Tibial artery (tissue), 4 donors: Measurements from ENCODE around the gene PIMREG.
"Not testable (repeated sequence)": the region's sequence is repeated elsewhere in the genome, so short reads cannot be mapped to it uniquely, and the experiment has no call there.

Experiments
- DNase-seq, 2 donors: peaks; one replicate each; pipeline ENCODE4 v3.0.0-alpha.2; 2019
- H3K27ac ChIP-seq, 2 donors: fragments of 200-600 bp; sonication (generic) in 1 of 2; 1 replicate in 1 of 2; 2 replicates in 1 of 2; pipeline ENCODE4 v1.5.1; 2018 to 2019; ENCODE audit warnings: mild to moderate bottlenecking in 1 of 2
- H3K27me3 ChIP-seq, 2 donors: fragments of 200-600 bp; sonication (generic) in 1 of 2; one replicate each; pipeline versions ENCODE4 v1.5.1 to v1.6.0; 2016 to 2019
- H3K36me3 ChIP-seq, 3 donors: fragments of 200-600 bp; sonication (generic) in 2 of 3; one replicate each; pipeline ENCODE4 v1.5.1; 2016 to 2019; ENCODE audit warnings: mild to moderate bottlenecking in 2 of 3
- H3K4me1 ChIP-seq, 4 donors: fragments of 200-600 bp; sonication (generic) in 2 of 4; 1 replicate in 3 of 4; 2 replicates in 1 of 4; pipeline ENCODE4 v1.5.1; 2016 to 2019
- H3K4me3 ChIP-seq, 2 donors: fragments of 200-600 bp; sonication (generic) in 1 of 2; 1 replicate in 1 of 2; 2 replicates in 1 of 2; pipeline ENCODE4 v1.5.1; 2018 to 2019; ENCODE audit warnings: mild to moderate bottlenecking in 2 of 2
- H3K9me3 ChIP-seq, 3 donors: fragments of 200-600 bp; sonication (generic) in 1 of 3; one replicate each; pipeline ENCODE4 v1.5.1; 2016 to 2019
- CTCF ChIP-seq, 2 experiments: fragments of 200-600 bp in 1 of 2; fragments of 450-650 bp in 1 of 2; IDR thresholded peaks; one replicate each; pipeline ENCODE4 v1.5.1; 2017 to 2019; ENCODE audit warnings: antibody characterized with exemption in 2 of 2, mild to moderate bottlenecking in 1 of 2, moderate library complexity in 1 of 2
- intact Hi-C: fragments of 100-400 bp; cut with DNase I; formaldehyde crosslinking; loops from one replicate; pipeline ENCODE4 v1.15.0; 2023; ENCODE audit warnings: low total_unique reads

PIMREG gene

DNA sequence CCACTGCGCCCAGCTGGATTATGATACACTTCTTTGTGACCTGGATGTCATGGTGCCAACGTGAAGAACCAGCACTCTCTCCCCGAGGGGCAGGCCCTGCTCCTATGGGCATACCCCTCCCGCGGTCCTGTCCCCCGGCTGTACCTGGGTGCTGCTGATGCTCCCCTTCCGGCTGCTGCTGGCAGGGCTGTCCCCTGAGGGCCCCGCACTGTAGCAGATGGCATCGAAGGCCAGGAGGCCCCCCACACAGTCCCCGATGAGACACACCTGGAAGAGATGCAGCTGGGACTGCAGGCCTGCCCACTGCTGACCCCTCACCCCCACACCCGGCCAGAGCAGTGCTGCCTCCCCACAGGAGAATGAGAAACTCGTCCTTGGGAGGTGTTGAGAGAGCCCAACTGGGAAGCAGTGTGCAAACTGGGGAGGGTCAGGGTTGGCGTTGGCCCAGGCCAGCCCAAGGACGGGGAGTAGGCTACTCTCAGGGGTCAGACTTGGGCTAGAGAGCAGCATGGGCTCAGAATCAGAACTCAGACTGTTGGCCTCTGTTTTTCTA is 33.7 kb downstream of the PIMREG start:
- intact Hi-C loops, result no loop called here
- no peak for TF ChIP-seq CTCF (IDR thresholded peaks at IDR 0.05)

DNA sequence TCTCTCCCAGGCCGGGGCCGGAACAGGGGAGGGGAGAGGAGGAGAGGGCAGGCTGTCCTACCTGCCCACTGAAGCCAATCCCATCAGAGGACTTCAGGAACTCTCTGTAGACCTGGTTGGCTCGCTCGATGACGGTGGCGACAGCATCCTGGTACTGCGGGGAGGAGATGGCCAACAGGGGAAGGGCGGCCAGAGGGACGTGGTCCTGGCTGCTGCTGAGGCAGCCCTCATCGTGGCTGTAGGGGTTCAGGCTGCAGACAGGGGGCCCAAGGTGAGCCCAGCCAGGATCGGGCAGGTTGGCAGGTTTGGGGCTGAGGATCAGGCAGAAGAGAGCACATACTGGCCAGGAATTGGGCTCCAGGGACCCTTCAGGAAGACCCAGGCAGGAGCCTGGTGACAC is 34.2 kb downstream of the PIMREG start:
- H3K9me3 ChIP-seq, result no peaks in the 10 kb centered on the region
- intact Hi-C loops, result no loop called here
- no peak overlapping the region for H3K4me3 ChIP-seq
- no peak for DNase-seq
- TF ChIP-seq CTCF (IDR thresholded peaks at IDR 0.05), result no peak
- H3K27me3 ChIP-seq, result no peaks in the 10 kb centered on the region
- H3K27ac ChIP-seq, result no peak overlapping the region
- H3K4me1 ChIP-seq, result no peaks in the 10 kb centered on the region
- H3K36me3 ChIP-seq, result no peaks in the 10 kb centered on the region

More for the DNA sequence above, 33.7 kb downstream of the PIMREG start:
- H3K4me1 ChIP-seq, result no peaks in the 10 kb centered on the region
- H3K27me3 ChIP-seq, result no peaks in the 10 kb centered on the region
- H3K9me3 ChIP-seq, result no peaks in the 10 kb centered on the region
- H3K4me3 ChIP-seq, result no peak overlapping the region
- DNase-seq, result no peak
- no peak overlapping the region for H3K27ac ChIP-seq
- no peaks in the 10 kb centered on the region for H3K36me3 ChIP-seq

GRCh38 chr17:6479622-6480302 is 35.5 kb downstream of the PIMREG start:
- Histone ChIP-seq H3K9me3 (no peaks in the 10 kb centered on the region), H3K36me3 (no peaks in the 10 kb centered on the region), H3K27me3 (no peaks in the 10 kb centered on the region), H3K27ac (no peak overlapping the region), H3K4me3 (no peak overlapping the region), H3K4me1 (no peaks in the 10 kb centered on the region)
- no peak for TF ChIP-seq CTCF (IDR thresholded peaks at IDR 0.05)
- intact Hi-C loops, result no loop called here
- no peak for DNase-seq

DNA sequence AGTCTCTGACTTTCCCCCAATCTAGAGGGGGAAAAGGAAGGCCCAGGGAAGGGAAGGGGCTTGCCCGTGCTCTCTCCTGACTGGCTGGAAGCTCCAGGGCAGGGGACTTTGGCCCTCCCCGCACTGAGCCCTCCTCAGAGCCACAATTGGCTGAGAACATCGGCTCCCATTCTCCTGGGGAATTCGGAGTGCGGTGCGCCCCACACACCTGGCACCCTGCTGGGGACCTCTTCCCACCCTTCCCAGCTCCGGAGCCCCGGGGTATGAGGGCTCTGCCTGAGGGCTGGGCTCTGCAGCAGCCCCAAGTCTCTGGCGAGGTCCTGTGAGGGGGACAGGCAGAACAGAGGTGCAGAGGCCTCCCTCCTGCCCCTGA is 36.0 kb downstream of the PIMREG start:
- no peak overlapping the region for H3K27ac ChIP-seq
- H3K27me3 ChIP-seq, result no peaks in the 10 kb centered on the region
- no peaks in the 10 kb centered on the region for H3K36me3 ChIP-seq
- TF ChIP-seq CTCF (IDR thresholded peaks at IDR 0.05), result no peak
- intact Hi-C loops, result no loop called here
- DNase-seq, result no peak
- H3K9me3 ChIP-seq, result no peaks in the 10 kb centered on the region
- H3K4me1 ChIP-seq, result no peaks in the 10 kb centered on the region
- H3K4me3 ChIP-seq, result no peak overlapping the region

DNA sequence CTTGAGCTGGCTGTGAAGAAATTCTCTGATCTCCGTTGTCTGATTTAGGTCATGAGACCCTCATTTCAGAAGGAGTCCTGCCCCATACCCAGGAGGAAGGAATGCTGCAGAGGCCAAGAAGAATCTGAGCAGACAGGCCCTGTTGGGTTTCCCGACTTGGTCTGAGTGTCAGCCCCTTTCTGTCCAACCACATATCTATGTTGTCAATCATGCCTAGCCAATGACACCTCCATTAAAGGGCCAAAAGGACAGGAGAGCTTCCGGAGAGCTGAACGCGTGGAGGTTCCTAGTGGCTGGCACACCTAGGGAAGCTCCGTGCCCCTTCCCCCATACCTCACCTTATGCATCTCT is 37.8 kb downstream of the PIMREG start:
- TF ChIP-seq CTCF (IDR thresholded peaks at IDR 0.05), result no peak
- Histone ChIP-seq H3K27me3 (no peaks in the 10 kb centered on the region), H3K9me3 (no peaks in the 10 kb centered on the region), H3K4me1 (peaks cover 0 to under 1% (median 0%) of the 10 kb centered on the region in 4 donors), H3K4me3 (no peak overlapping the region), H3K27ac (no peak overlapping the region), H3K36me3 (no peaks in the 10 kb centered on the region)
- intact Hi-C loops, result no loop called here
- no peak for DNase-seq

DNA sequence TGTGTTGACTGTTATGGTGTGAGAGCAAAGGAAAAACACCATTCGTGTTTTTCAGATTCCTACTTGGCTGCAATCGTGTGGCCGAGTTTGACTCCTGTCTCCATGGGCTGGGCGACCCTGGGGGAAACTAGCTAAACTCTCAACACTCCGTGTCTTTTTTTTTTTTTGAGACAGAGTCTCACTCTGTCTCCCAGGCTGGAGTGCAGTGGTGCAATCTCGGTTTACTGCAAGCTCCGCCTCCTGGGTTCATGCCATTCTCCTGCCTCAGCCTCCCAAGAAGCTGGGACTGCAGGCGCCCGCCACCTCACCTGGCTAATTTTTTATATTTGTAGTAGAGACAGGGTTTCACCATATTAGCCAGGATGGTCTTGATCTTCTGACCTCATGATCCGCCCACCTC is 38.5 kb downstream of the PIMREG start:
- DNase-seq, H3K9me3 ChIP-seq, H3K4me3 ChIP-seq, H3K27me3 ChIP-seq, H3K4me1 ChIP-seq, H3K27ac ChIP-seq, H3K36me3 ChIP-seq, intact Hi-C loops: not testable (repeated sequence)
